C4-2B (cell line): Measurements from ENCODE around the gene RBBP8.

Source experiments
- H3K27ac ChIP-seq: fragments of 450-650 bp; 2 replicates; pipeline ENCODE4 v1.5.1; 2017
- ZFX ChIP-seq: fragments of 450-650 bp; IDR thresholded peaks from 2 replicates; pipeline ENCODE4 v1.6.1; 2017
- TF ChIP-seq, protein P1 (sequence below): fragments of 450-650 bp; conservative IDR thresholded peaks from 2 replicates; pipeline ENCODE4 v1.5.1; 2017; ENCODE audit warnings: mild to moderate bottlenecking

Gene RBBP8

DNA sequence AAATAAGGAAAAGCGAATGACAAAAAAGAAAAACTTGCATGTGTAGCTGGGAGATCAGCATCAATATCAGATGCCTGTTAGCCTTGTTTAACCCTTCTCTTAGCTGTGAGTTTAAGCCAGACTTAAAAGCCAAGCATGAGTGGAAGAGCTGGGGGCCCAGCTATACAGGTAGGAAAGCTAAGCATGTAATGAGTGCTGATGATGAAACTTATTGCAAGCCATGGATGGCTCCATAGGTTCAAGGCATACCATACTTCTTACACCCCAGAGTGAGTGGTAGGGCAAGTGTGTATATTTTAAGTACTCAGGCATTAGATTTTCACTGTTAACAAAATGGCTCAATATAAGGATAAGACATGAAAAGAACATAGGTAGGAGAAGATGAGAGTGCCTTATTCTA lies 28.0 kb downstream of the RBBP8 start:
- TF ChIP-seq ZFX: no peak
- TF ChIP-seq, protein P1, sequence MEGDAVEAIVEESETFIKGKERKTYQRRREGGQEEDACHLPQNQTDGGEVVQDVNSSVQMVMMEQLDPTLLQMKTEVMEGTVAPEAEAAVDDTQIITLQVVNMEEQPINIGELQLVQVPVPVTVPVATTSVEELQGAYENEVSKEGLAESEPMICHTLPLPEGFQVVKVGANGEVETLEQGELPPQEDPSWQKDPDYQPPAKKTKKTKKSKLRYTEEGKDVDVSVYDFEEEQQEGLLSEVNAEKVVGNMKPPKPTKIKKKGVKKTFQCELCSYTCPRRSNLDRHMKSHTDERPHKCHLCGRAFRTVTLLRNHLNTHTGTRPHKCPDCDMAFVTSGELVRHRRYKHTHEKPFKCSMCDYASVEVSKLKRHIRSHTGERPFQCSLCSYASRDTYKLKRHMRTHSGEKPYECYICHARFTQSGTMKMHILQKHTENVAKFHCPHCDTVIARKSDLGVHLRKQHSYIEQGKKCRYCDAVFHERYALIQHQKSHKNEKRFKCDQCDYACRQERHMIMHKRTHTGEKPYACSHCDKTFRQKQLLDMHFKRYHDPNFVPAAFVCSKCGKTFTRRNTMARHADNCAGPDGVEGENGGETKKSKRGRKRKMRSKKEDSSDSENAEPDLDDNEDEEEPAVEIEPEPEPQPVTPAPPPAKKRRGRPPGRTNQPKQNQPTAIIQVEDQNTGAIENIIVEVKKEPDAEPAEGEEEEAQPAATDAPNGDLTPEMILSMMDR: no peak
- no peak overlapping the region for H3K27ac ChIP-seq

DNA sequence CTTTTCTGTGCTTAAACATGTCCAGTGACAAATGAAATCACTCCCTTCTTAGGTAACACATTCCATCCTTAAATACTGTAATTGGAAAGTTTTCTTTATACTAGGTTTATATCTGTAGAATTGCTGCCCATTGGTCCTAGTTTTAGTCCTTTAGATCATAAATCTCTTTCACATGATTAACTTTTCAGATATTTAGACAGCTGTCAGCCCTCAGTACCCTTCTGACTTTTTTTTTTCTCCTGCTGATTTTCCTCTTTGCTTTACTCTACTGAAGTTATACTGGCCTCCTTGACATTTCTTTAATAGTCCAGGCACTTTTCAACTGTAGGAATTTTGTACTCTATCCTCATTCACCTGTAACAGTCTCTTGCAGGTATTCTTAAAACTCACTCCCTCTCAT lies 28.9 kb downstream of the RBBP8 start:
- H3K27ac ChIP-seq: no peak overlapping the region
- TF ChIP-seq ZFX: no peak
- TF ChIP-seq, protein P1: no peak

DNA sequence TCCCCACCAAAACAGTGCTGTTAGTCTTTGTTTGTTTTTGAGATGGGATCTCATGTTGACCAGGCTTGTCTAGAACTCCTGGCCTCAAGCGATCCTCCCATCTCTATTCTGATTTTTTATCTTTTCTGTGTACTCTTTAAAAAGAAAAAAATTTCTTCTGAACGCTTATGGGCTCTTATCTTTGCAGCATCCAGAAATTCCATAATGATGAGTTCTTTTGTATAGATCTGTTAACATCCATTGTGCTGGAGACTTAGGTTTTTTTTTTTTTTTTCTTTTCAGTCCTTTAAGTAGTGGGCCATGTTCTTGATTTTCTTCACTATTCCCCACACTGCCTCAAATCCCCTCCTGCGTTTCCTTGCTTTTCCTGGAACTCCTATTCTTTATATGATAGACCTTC lies 31.0 kb downstream of the RBBP8 start:
- no peak overlapping the region for H3K27ac ChIP-seq
- TF ChIP-seq ZFX: no peak
- TF ChIP-seq, protein P1: no peak

DNA sequence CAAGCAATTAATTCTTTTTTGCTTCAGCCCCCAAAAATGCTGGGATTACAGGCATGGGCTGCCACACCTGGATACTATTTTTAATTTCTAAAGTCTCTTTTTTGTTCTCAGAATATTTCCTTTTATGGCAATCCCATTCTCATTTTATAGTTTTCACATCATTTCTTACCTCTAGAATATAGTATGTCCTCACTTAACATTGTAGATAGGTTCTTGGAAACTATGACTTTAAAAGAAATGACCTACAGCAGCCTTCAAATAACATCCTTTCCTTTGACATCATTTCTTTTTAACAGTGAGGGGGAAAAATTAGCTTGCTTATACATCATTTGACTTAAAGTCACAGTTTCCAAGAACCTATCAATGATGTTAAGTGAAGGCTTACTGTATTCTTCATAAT lies 31.6 kb downstream of the RBBP8 start:
- no peak overlapping the region for H3K27ac ChIP-seq
- TF ChIP-seq, protein P1: no peak
- no peak for TF ChIP-seq ZFX

DNA sequence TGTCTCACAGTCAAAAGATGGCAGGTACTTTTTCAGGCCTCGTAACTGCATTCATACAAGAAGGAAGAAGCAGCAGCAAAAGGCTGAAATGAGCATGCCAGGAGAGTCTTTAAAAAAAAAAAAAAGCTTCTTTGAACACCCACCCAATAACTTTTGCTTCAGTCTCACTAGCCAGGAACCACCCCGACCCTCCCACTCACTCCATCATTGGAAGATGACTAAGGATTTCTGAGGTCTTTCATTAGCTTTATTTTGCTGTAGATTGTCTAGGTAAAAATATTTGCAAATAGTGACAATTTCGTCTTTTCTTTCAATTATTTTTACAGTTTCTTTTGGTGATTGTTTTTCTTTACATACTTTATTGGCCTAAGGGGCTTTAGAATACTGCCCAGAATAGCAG lies 37.9 kb downstream of the RBBP8 start:
- TF ChIP-seq, protein P1: no peak
- no peak for TF ChIP-seq ZFX

DNA sequence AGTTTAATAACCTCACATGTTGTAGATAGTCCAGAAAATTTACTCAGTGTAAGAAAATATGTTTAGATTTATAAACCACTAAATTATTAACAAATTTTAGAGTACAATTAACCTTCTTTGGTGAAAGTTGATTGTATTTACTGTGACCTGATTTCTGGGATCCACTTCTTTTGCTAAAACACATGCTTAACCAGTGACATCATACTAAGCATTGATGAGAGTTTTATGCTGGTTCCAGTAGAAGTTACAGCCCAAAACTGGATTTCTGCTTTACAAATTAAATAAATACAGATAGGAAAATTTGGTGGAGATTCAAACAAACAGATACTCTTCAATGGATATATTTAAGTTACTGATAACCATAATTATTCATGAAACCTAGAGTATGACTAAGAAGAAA lies 40.9 kb downstream of the RBBP8 start:
- H3K27ac ChIP-seq: no peak overlapping the region
- TF ChIP-seq, protein P1: no peak
- TF ChIP-seq ZFX: no peak

More for the DNA sequence above, 37.9 kb downstream of the RBBP8 start:
- H3K27ac ChIP-seq: no peak overlapping the region

DNA sequence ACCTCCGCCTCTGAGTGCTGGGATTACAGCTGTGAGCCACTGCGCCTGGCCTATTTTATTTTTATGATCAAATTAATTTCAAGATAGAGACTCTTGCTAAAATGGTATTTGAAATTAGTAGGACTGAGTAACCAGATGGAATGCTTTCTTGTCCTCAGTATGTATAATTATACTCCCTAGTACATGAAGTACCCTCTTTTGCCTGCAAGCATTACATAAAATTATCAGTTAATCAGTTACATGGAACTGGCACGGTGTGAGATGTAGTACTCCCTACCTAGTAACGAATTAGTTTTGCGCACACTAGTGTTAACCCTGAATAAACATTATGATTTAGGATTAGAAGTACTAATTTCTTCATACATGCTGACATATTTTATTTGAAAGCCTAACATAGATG lies 41.6 kb downstream of the RBBP8 start:
- TF ChIP-seq, protein P1: no peak
- TF ChIP-seq ZFX: no peak
- no peak overlapping the region for H3K27ac ChIP-seq
